Prostate gland (tissue), 2 donors: ENCODE results near the gene IRF7. TPM values are rescaled to one million over a fixed set of nuclear protein-coding genes. Genes with fewer than 3 reads are reported as not detected.

Experiments
- DNase-seq: peaks from one replicate; pipeline ENCODE4 v3.0.0-alpha.2; 2019; ENCODE audit warnings: low spot score
- H3K27ac ChIP-seq, 2 donors: fragments of 200-600 bp; sonication (generic); 2 replicates each; pipeline ENCODE4 v1.5.1; 2017 to 2019
- H3K27me3 ChIP-seq: fragments of 200-600 bp; sonication (generic); replicated peaks from 2 replicates; pipeline ENCODE4 v1.5.1; 2019; ENCODE audit not compliant: insufficient read depth
- H3K36me3 ChIP-seq, 2 donors: fragments of 200-600 bp; sonication (generic); 1 replicate in 1 of 2; 2 replicates in 1 of 2; pipeline versions ENCODE4 v1.5.1 to v1.8.1; 2017 to 2019
- H3K4me1 ChIP-seq: fragments of 200-600 bp; sonication (generic); replicated peaks from 2 replicates; pipeline ENCODE4 v1.5.1; 2019
- H3K4me3 ChIP-seq, 2 donors: fragments of 200-600 bp; sonication (generic); 2 replicates each; pipeline ENCODE4 v1.5.1; 2017 to 2019
- H3K9me3 ChIP-seq: fragments of 200-600 bp; sonication (generic); 2 replicates; pipeline ENCODE4 v1.5.1; 2017
- POLR2A ChIP-seq: fragments of 450-650 bp; IDR thresholded peaks from one replicate; pipeline ENCODE4 v1.6.1; 2016; ENCODE audit warnings: antibody characterized with exemption, mild to moderate bottlenecking
- POLR2AphosphoS5 ChIP-seq: sonication (generic); formaldehyde crosslinking; IDR thresholded peaks from one replicate; pipeline ENCODE4 v1.6.1; 2017; ENCODE audit warnings: antibody characterized with exemption
- WGBS: methylation state at CpG from one replicate; pipeline ENCODE4 v1.1.5; 2018; 5-methylcytosine and 5-hydroxymethylcytosine counted together
- intact Hi-C: fragments of 100-400 bp; cut with DNase I; formaldehyde crosslinking; loops from one replicate; pipeline ENCODE4 v1.14.2; 2022
- total RNA-seq, 2 donors: library from RNA; depleted of rRNA; stranded (reverse); fragments of >200 nt; gene quantifications; one replicate each; pipeline ENCODE4 v1.1.0, GENCODE V29; 2016
- TF ChIP-seq, protein P1 (sequence below), 4 experiments: fragments of 200-600 bp in 2 of 4; fragments of 450-650 bp in 2 of 4; sonication (generic) in 2 of 4; IDR thresholded peaks; 1 replicate in 3 of 4; 2 replicates in 1 of 4; pipeline ENCODE4 v1.5.1; 2016 to 2019; ENCODE audit warnings: antibody characterized with exemption in 4 of 4, mild to moderate bottlenecking in 2 of 4, moderate library complexity in 2 of 4

Gene IRF7
- total RNA-seq, 2 donors from 2014 or later = 34.7 to 39.8 TPM

DNA sequence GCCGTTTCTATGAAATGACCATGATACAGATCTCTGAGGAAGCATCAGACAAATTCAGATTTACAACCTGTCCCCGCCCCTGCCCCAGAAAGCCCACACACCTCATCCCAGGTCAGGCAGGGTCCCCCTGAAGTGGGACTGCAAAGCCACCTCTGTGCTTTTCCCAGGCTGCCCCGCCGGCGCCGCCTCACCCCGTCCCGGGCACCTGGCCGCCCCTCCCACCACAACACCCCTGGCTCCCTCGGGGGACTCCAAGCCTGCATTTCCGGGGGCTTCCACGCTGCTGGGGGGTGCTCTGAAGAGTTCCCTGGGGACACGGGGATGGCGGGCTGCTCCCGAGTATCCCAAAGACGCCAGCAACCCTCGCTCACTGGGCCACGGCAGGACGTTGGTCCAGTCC lies 44.5 kb upstream of the IRF7 start:
- Histone ChIP-seq H3K4me1 (no peaks in the 10 kb centered on the region), H3K9me3 (no peaks in the 10 kb centered on the region), H3K27me3 (no peaks in the 10 kb centered on the region), H3K4me3 (no peak overlapping the region), H3K27ac (no peak overlapping the region), H3K36me3 (no peaks in the 10 kb centered on the region)
- 77% methylated on average over 19 of the region's 19 CpGs for WGBS
- intact Hi-C loops = loop anchor here (10.0 kb wide), 1 partner anchor 125 kb away; no protein-coding TSS in a partner anchor
- DNase-seq = no peak
- no peak for TF ChIP-seq POLR2AphosphoS5
- TF ChIP-seq POLR2A = no peak
- TF ChIP-seq, protein P1, sequence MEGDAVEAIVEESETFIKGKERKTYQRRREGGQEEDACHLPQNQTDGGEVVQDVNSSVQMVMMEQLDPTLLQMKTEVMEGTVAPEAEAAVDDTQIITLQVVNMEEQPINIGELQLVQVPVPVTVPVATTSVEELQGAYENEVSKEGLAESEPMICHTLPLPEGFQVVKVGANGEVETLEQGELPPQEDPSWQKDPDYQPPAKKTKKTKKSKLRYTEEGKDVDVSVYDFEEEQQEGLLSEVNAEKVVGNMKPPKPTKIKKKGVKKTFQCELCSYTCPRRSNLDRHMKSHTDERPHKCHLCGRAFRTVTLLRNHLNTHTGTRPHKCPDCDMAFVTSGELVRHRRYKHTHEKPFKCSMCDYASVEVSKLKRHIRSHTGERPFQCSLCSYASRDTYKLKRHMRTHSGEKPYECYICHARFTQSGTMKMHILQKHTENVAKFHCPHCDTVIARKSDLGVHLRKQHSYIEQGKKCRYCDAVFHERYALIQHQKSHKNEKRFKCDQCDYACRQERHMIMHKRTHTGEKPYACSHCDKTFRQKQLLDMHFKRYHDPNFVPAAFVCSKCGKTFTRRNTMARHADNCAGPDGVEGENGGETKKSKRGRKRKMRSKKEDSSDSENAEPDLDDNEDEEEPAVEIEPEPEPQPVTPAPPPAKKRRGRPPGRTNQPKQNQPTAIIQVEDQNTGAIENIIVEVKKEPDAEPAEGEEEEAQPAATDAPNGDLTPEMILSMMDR (IDR thresholded peaks at IDR 0.05) = no peak

DNA sequence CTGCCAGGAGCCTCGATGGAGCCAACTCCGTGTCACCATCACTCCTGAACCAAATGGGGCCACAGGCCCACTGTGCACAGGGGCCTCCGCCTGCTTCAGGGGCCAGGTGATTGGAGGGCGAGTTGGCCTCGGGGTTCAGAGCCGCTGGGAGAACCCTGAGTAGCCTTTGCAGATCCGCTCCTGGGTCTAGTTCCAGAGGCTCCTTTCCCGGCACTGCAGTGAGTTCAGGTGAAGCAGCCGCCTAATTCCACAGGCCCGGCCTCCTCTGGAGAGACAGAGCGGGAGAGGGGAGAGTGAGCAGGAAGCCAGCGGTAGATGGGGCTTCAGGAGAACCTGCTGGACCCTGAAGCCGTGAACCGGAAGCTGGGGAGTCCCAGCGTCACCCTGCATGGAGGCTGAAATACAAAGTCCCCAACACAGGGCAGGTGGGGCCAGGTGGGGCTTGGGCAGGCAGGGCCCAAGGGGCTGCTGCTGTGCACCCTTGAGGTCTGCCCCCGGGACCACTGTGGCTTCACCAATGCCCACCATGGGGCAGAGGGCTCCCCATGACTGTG lies 43.9 kb upstream of the IRF7 start:
- intact Hi-C loops = loop anchor here (10.0 kb wide), 1 partner anchor 125 kb away; no protein-coding TSS in a partner anchor
- WGBS = 86% methylated on average over 16 of the region's 16 CpGs
- Histone ChIP-seq H3K4me3 (no peak overlapping the region), H3K36me3 (no peaks in the 10 kb centered on the region), H3K27ac (no peak overlapping the region), H3K9me3 (no peaks in the 10 kb centered on the region), H3K27me3 (no peaks in the 10 kb centered on the region), H3K4me1 (no peaks in the 10 kb centered on the region)
- DNase-seq = no peak
- no peak for TF ChIP-seq POLR2AphosphoS5
- TF ChIP-seq POLR2A = no peak
- TF ChIP-seq, protein P1 (IDR thresholded peaks at IDR 0.05) = no peak

DNA sequence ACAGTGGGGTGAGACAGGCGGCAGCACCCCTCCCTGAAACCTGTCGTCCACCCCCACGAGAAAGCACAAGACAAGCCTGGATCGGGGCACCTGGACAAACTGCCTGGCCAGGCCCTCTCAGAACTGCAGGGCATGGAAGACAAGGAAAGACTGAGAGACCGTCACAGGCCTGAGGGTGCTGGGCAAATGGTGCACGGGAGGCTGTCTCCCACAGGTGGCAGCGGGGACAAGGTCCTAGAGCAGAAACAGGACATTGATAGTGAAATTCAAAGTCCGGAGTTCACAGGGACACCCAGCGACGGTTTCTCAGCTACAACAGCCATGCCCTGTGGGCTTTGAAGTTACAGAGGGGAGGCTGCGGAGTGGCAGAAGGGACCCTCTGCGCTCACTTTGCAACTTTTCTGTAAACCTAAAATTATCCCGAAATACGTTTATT lies 42.0 kb upstream of the IRF7 start:
- Histone ChIP-seq H3K4me1 (no peaks in the 10 kb centered on the region), H3K9me3 (no peaks in the 10 kb centered on the region), H3K27ac (peak overlapping the region in 1 of 2 donors; percentile 14), H3K4me3 (no peak overlapping the region), H3K27me3 (no peaks in the 10 kb centered on the region), H3K36me3 (no peaks in the 10 kb centered on the region)
- WGBS = 77% methylated on average over 14 of the region's 14 CpGs
- TF ChIP-seq POLR2AphosphoS5 (no peak), POLR2A (no peak)
- TF ChIP-seq, protein P1 (IDR thresholded peaks at IDR 0.05) = no peak
- DNase-seq = no peak
- intact Hi-C loops = no loop called here

DNA sequence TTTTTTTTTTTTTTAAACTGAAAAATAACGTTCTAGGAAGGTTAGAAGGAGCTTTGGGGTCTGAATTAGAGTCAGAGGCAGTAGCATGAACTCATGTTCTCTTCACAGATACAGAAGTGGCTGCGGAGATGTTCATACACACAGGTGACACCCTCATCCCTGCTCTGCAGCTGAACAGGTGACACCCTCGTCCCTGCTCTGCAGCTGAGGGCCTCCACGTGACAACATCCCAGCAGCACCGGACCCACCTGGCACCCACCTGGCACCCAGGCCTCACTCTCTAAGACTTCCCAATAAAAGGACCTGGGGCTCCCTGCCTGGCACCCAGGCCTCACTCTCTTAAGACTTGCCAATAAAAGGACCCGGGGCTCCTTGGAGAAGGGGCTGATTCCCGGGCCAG lies 41.1 kb upstream of the IRF7 start:
- intact Hi-C loops = no loop called here
- WGBS = 56% methylated on average over 7 of the region's 7 CpGs
- H3K36me3 ChIP-seq = no peaks in the 10 kb centered on the region
- no peak overlapping the region for H3K27ac ChIP-seq
- no peaks in the 10 kb centered on the region for H3K27me3 ChIP-seq
- TF ChIP-seq, protein P1 (IDR thresholded peaks at IDR 0.05) = no peak
- TF ChIP-seq POLR2AphosphoS5 = no peak
- TF ChIP-seq POLR2A = no peak
- no peaks in the 10 kb centered on the region for H3K4me1 ChIP-seq
- DNase-seq = no peak
- no peak overlapping the region for H3K4me3 ChIP-seq
- no peaks in the 10 kb centered on the region for H3K9me3 ChIP-seq

DNA sequence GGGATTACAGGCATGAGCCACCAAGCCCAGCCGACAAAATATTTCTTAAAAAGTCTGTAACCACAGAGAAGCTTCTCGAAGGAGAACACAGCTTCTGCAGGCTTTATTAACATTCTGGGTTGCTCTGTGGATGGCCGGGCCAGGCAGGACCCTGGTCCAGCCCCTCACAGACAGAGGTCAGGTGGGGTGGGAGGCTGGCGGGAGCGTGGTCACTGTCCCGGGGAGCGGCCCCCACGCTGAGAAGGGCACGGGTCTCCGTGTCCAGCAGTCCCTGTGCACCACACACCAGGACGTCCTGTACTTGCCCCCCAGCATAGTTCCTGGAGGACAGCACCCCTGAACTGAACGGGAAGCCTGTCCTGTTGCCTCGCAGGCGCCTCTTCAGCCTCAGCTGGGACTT lies 40.7 kb upstream of the IRF7 start:
- H3K4me3 ChIP-seq = no peak overlapping the region
- 88% methylated on average over 14 of the region's 14 CpGs for WGBS
- no peak overlapping the region for H3K27ac ChIP-seq
- no peaks in the 10 kb centered on the region for H3K27me3 ChIP-seq
- intact Hi-C loops = no loop called here
- no peak for DNase-seq
- TF ChIP-seq POLR2A (no peak), POLR2AphosphoS5 (no peak)
- TF ChIP-seq, protein P1 (IDR thresholded peaks at IDR 0.05) = no peak
- no peaks in the 10 kb centered on the region for H3K9me3 ChIP-seq
- H3K36me3 ChIP-seq = no peaks in the 10 kb centered on the region
- no peaks in the 10 kb centered on the region for H3K4me1 ChIP-seq
